Measurements from ENCODE around the gene CYTH4.

GRCh38 chr22:37288521-37288920, 6.2 kb downstream of the CYTH4 start:
- TF ChIP-seq, protein P1, sequence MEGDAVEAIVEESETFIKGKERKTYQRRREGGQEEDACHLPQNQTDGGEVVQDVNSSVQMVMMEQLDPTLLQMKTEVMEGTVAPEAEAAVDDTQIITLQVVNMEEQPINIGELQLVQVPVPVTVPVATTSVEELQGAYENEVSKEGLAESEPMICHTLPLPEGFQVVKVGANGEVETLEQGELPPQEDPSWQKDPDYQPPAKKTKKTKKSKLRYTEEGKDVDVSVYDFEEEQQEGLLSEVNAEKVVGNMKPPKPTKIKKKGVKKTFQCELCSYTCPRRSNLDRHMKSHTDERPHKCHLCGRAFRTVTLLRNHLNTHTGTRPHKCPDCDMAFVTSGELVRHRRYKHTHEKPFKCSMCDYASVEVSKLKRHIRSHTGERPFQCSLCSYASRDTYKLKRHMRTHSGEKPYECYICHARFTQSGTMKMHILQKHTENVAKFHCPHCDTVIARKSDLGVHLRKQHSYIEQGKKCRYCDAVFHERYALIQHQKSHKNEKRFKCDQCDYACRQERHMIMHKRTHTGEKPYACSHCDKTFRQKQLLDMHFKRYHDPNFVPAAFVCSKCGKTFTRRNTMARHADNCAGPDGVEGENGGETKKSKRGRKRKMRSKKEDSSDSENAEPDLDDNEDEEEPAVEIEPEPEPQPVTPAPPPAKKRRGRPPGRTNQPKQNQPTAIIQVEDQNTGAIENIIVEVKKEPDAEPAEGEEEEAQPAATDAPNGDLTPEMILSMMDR (IDR thresholded peaks at IDR 0.05): no peak
- no peak for TF ChIP-seq POLR2A (IDR thresholded peaks at IDR 0.05)

Measured in uterus (tissue), 2 donors.